ENCODE data around the gene ERCC2.
A peak's percentile ranks its signal among the peaks of the same experiment; 100 is the strongest.

The ERCC2 gene

GRCh38 chr19:45404557-45405434 lies 34.4 kb upstream of the ERCC2 start, which contains the start of gene PPP1R13L:
PPP1R13L (minus strand) TSS chr19:45405069; CDS start chr19:45398318, 6,751 bp downstream.
- peak; percentile 58 for DNase-seq (ENCODE audit: low read depth)
- peak within 1 kb of the TSS; percentile 85 for H3K4me3 ChIP-seq (ENCODE audit: low read depth, low read length)
- TF ChIP-seq, protein P1, sequence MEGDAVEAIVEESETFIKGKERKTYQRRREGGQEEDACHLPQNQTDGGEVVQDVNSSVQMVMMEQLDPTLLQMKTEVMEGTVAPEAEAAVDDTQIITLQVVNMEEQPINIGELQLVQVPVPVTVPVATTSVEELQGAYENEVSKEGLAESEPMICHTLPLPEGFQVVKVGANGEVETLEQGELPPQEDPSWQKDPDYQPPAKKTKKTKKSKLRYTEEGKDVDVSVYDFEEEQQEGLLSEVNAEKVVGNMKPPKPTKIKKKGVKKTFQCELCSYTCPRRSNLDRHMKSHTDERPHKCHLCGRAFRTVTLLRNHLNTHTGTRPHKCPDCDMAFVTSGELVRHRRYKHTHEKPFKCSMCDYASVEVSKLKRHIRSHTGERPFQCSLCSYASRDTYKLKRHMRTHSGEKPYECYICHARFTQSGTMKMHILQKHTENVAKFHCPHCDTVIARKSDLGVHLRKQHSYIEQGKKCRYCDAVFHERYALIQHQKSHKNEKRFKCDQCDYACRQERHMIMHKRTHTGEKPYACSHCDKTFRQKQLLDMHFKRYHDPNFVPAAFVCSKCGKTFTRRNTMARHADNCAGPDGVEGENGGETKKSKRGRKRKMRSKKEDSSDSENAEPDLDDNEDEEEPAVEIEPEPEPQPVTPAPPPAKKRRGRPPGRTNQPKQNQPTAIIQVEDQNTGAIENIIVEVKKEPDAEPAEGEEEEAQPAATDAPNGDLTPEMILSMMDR (IDR thresholded peaks at IDR 0.05; ENCODE audit: insufficient read depth, low read depth, low read length, missing control alignments), result no peak

DNA sequence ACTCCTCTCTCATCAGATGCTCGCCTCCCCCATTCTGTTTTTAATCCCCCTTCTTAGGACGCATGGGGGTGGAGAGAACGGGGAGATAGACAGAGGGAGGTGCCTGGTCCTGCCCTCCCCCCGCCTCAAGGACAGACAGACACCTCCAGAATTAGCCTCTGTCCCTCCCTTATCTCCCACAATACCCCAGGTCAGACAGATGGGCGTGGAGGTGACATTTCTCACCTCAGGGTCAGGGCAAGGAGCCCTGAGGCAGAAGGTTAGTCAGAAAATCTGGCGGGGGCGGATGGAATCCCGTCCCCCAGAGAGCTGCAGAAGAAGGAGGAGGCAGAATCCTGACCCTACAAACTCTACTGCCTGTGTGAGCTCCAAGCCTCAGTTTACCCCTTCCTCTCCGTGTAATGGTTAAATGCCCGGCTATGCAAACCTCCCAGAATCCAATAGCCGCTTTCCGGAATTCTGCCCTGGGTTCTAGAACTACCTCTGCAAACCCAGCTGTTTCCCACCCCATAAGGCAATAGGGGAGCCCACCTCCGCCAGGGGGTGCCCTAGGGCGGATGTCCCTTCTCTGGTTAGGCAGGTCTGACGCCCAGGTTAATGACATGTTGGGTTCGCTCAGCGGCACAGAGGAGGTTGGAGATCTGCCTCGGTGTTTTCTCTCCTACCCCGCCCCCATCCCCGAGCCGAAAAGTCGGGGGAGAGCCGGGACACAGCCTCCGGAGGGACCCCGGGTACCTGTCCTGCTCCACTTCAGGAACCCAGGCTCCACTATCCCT lies 33.6 kb upstream of the ERCC2 start:
- TF ChIP-seq, protein P1 (IDR thresholded peaks at IDR 0.05; ENCODE audit: insufficient read depth, low read depth, low read length, missing control alignments), result peak; percentile 58
- peak overlapping the region; percentile 85 for H3K4me3 ChIP-seq (ENCODE audit: low read depth, low read length)
- peak; percentile 73 for DNase-seq (ENCODE audit: low read depth)

- TF ChIP-seq, protein P1 (IDR thresholded peaks at IDR 0.05; ENCODE audit: insufficient read depth, low read depth, low read length, missing control alignments), result no peak
- DNase-seq (ENCODE audit: low read depth), result no peak
- H3K4me3 ChIP-seq (ENCODE audit: low read depth, low read length), result no peak overlapping the region
These were observed 32.9 kb upstream of the ERCC2 start for GRCh38 chr19:45403272-45403671.

DNA sequence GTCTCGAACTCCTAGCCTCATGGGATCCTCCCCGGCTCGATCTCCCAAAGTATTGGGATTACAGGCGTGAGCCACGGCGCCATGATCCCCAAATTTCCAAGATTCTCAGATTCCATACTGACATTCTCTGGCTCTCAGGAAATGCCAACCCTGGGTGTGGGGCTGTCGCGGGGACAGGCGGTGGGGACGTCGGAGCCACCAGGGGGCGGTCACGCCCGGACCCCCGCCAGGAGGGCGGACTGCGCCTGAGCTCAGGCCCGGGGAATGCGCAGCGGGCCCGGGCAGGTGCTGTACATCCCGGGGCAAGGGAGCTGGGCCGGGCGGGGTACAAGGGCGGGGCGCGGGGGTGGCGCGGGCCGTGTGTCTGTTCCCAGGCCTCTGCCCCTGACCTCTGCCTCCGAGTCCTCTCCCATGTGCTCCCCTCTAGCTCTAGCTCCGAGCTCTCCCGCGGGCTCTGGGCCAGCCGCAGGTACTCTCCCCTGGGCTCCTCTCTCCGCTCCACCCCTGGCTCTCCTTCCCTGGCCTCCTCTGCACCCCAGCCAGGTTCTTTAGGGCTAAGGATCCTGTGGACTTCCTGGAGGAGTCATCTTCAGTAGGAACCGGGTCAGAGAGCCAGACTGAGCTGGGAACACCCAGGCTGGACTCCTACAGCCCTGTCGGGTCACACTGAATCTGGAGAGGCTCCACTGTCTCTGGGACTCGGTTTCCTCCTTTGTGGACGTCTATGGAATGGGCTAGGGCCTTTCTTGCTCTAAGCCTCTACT lies 32.1 kb upstream of the ERCC2 start:
- TF ChIP-seq, protein P1 (IDR thresholded peaks at IDR 0.05; ENCODE audit: insufficient read depth, low read depth, low read length, missing control alignments), result peak; percentile 50
- peak; percentile 54 for DNase-seq (ENCODE audit: low read depth)
- H3K4me3 ChIP-seq (ENCODE audit: low read depth, low read length), result no peak overlapping the region

DNA sequence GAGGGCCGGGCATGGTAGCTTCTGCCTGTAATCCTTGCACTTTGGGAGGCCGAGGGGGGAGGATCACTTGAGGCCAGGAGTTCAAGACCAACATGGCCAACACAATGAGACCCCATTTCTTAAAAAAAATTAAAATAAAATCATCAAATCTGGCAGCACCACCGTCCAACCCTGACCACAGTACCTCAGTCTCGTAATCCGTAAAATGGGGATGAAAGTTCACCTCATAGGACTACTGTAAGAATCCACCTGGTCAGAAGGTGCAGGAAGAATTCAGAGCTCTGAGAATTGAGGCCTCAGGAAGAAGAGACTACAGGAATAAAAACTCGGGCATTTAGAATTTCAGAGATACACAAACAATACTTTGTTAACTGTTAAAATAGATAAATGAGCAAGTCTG lies 31.4 kb upstream of the ERCC2 start:
- no peak overlapping the region for H3K4me3 ChIP-seq (ENCODE audit: low read depth, low read length)
- TF ChIP-seq, protein P1 (IDR thresholded peaks at IDR 0.05; ENCODE audit: insufficient read depth, low read depth, low read length, missing control alignments), result no peak
- no peak for DNase-seq (ENCODE audit: low read depth)

DNA sequence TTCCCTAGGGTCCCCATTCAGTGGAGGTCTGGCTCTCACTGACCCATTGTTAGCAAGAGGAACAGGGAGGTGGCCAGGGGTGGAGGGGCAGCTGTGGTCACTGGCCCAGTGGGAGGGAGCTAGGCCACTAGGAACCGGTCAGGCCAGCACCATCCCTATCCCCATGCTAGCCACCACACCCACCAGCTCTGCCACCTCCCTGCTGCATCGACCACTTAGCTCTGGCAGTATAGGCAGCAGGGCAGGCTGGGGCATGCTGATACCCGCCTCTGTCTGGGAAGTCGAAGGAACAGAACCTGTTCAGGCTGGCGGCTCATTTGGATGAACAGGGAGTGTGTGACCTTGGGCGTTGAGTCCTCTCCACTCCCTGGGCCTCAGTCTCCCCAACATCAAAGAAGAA lies 29.8 kb upstream of the ERCC2 start:
- H3K4me3 ChIP-seq (ENCODE audit: low read depth, low read length), result no peak overlapping the region
- TF ChIP-seq, protein P1 (IDR thresholded peaks at IDR 0.05; ENCODE audit: insufficient read depth, low read depth, low read length, missing control alignments), result no peak
- no peak for DNase-seq (ENCODE audit: low read depth)

Data from GM12865 (cell line).